Measurements from ENCODE around the gene SEC14L1. TPM values are rescaled to one million over a fixed set of nuclear protein-coding genes. Genes with fewer than 3 reads are reported as not detected.
A peak's percentile ranks its signal among the peaks of the same experiment; 100 is the strongest.

Gene SEC14L1
- total and polyA plus RNA-seq, 12 donors: 61.8 to 255 (median 143) TPM

DNA sequence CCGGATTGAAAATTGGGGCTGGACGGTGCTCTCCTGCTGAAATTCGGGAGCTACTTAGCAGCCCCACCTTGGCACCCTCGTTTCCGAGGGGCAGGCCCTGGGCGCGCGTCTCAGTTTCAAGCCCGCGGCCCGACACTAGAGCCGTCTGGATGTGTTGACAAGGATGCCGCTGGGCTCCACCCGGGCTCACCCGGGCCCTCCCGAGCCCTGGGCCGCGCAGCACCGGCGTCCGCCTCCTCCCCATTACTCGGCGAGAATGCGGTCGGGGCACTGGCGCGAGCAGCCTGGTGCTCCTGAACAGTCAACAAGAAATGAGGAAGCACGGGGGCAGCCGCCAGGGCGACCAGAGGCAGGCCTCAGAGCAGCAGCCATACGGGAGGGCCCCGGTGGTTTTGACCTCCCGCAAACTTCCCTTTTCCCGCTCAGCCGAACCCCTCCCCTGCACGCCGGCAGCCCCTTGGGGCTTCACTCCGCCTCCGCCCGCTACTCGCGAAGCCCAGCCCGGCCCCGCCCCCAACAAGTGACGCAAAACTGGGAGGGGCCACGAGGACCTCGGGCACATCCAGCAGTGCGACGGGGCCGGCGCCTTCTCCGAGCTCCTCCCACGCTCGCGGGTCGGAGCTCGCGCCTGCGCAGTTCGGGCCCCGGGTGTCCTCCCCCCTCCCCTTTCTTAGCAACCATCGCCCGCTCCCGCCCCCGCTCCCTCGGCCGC, 447 bp upstream of the SEC14L1 start:
- no peaks in the 10 kb centered on the region for H3K27me3 ChIP-seq
- H3K4me3 ChIP-seq: peak overlapping the region in 2 of 4 donors; percentile 86 to 96
- peak overlapping the region; percentile 89 to 99 (median 95) for H3K27ac ChIP-seq
- 0 to 2% (median 1%) methylated on average over 6 to 67 of the region's 67 CpGs for WGBS, 4 donors
- intact Hi-C loops (cut with DNase I): loop anchor here in 1 of 2 donors (10.0 kb wide), 2 partner anchors 46 to 64 kb away; no protein-coding TSS in a partner anchor
- H3K4me1 ChIP-seq (replicated peaks in 1 of 2): peaks cover 37 to 41% of the 10 kb centered on the region in 2 donors
- H3K36me3 ChIP-seq (replicated peaks in 1 of 2): peaks cover 0 to 23% of the 10 kb centered on the region in 2 donors
- TF ChIP-seq POLR2A (IDR thresholded peaks at IDR 0.05) (peak; percentile 85 to 96), CTCF (IDR thresholded peaks at IDR 0.05) (peak in 3 of 6 experiments; percentile 22 to 34 (median 34))
- H3K9me3 ChIP-seq (replicated peaks in 1 of 3): no peaks in the 10 kb centered on the region
- peak; percentile 99 to 100 (median 99) for DNase-seq

DNA sequence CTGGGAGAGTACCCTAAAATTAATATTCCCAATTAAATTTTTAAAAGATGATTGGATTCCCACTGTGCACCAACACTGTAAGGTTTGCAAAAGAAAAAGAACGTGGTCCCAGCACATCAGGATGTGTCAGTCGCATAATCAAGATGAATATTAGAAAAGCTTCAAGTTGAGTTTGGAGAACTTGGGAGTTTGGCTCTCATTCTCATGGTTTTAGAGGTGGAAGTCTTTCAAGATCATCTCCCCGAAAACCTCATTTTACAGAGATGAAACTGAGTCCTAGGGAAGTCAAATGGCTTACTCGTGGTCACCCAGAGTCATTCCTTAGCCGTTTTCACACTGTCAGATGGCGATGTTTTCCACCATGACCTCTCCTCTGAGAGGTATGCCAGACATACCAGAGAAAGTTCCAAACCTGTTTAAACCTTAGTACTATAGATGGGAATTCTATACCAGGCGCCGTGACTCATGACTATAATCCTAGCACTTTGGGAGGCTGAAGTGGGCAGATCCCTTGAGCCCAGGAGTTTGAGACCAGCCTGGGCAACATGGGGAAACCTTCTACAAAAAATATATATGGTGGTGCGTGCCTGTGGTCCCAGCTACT, 1.2 kb downstream of the SEC14L1 start:
- peaks cover 0 to 25% of the 10 kb centered on the region in 2 donors for H3K36me3 ChIP-seq (replicated peaks in 1 of 2)
- DNase-seq: no peak
- peaks cover 53 to 55% of the 10 kb centered on the region in 2 donors for H3K4me1 ChIP-seq (replicated peaks in 1 of 2)
- no peaks in the 10 kb centered on the region for H3K27me3 ChIP-seq
- H3K4me3 ChIP-seq: peak overlapping the region; percentile 74 to 96 (median 86)
- WGBS, 4 donors: 41 to 54% (median 47%) methylated on average over 5 to 9 of the region's 9 CpGs
- TF ChIP-seq POLR2A (IDR thresholded peaks at IDR 0.05): no peak
- TF ChIP-seq CTCF (IDR thresholded peaks at IDR 0.05): no peak
- H3K9me3 ChIP-seq (replicated peaks in 1 of 3): no peaks in the 10 kb centered on the region
- intact Hi-C loops (cut with DNase I): loop anchor here in 1 of 2 donors (10.0 kb wide), 2 partner anchors 47 to 63 kb away; no protein-coding TSS in a partner anchor
- peak overlapping the region; percentile 69 to 99 (median 92) for H3K27ac ChIP-seq

- intact Hi-C loops (cut with DNase I): loop anchor here in 1 of 2 donors (10.0 kb wide), 2 partner anchors 48 to 62 kb away; no protein-coding TSS in a partner anchor
- Histone ChIP-seq H3K27me3 (no peaks in the 10 kb centered on the region), H3K36me3 (replicated peaks in 1 of 2) (peaks cover 0 to 31% of the 10 kb centered on the region in 2 donors), H3K4me1 (replicated peaks in 1 of 2) (peaks cover 58 to 63% of the 10 kb centered on the region in 2 donors), H3K4me3 (peak overlapping the region in 2 of 4 donors; percentile 86 to 96), H3K9me3 (replicated peaks in 1 of 3) (no peaks in the 10 kb centered on the region), H3K27ac (peak overlapping the region in 4 of 5 donors; percentile 85 to 99 (median 94))
- DNase-seq: no peak
- 41 to 56% (median 51%) methylated on average over 8 of the region's 8 CpGs for WGBS, 4 donors
- TF ChIP-seq CTCF (IDR thresholded peaks at IDR 0.05) (no peak), POLR2A (IDR thresholded peaks at IDR 0.05) (no peak)
These were observed 1.9 kb downstream of the SEC14L1 start for GRCh38 chr17:77142689-77143088.

DNA sequence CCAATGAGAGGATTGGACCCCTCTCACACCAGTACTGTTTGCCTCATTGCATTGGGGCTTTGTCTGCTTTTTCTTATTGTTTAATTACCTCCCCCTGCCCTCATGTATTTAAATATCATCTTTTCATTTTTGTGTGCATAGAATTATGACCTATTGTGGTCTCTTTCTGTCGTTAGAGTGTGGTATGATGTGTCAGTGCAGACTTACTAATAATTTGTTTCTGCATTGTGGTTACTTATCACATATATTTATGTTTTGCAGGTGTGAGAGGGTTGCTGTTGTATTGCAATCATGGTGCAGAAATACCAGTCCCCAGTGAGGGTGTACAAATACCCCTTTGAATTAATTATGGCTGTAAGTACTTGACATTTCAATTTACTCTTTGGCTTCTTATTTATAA, 2.5 kb downstream of the SEC14L1 start:
- no peak for DNase-seq
- H3K36me3 ChIP-seq (replicated peaks in 1 of 2): peaks cover 0 to 37% of the 10 kb centered on the region in 2 donors
- peaks cover 65 to 69% of the 10 kb centered on the region in 2 donors for H3K4me1 ChIP-seq (replicated peaks in 1 of 2)
- 9 to 43% (median 25%) methylated on average over 1 of the region's 1 CpG for WGBS, 4 donors
- peak overlapping the region in 1 of 4 donors; percentile 86 for H3K4me3 ChIP-seq
- intact Hi-C loops (cut with DNase I): loop anchor here in 1 of 2 donors (10.0 kb wide), 2 partner anchors 49 to 61 kb away; no protein-coding TSS in a partner anchor
- TF ChIP-seq CTCF (IDR thresholded peaks at IDR 0.05): no peak
- TF ChIP-seq POLR2A (IDR thresholded peaks at IDR 0.05): no peak
- no peaks in the 10 kb centered on the region for H3K27me3 ChIP-seq
- H3K27ac ChIP-seq: peak overlapping the region in 3 of 5 donors; percentile 92 to 99 (median 97)
- no peaks in the 10 kb centered on the region for H3K9me3 ChIP-seq (replicated peaks in 1 of 3)
